Measurements from ENCODE around the gene SMAD5.

The SMAD5 gene

DNA sequence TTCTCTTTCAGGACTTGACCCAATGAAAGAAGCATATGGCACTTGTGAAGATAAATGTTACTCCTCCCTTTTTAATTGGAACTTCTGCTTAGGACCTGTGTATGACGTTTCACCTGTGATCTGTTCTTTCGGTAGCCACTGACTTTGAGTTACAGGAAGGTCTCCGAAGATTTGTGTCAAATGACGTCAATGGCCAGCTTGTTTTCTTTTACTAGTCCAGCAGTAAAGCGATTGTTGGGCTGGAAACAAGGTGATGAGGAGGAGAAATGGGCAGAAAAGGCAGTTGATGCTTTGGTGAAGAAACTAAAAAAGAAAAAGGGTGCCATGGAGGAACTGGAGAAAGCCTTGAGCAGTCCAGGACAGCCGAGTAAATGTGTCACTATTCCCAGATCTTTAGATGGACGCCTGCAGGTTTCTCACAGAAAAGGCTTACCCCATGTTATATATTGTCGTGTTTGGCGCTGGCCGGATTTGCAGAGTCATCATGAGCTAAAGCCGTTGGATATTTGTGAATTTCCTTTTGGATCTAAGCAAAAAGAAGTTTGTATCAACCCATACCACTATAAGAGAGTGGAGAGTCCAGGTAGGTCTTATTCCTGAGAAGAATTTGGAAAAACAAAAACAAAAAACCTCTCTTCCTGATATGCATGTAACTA lies 21.1 kb downstream of the SMAD5 start:
- no peak for DNase-seq (ENCODE audit: low read depth in 2 of 2)

DNA sequence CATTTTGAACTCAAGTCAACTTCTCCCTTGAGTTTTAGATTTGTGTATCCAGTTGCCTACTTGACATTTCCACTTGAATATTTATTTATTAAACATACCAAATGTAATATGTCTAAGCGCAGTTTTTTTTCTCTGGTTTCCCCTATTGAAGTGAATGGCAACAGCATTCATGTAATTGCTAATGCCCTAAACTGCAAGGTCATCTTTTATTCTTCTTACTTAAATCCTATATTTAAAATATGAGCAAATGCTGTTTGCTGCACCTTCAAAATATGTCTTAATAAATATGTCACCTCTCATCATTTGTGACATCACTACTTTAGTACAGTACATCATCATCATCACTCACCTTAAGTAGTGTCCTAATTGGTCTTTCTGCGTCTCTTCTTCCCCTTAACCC lies 22.4 kb downstream of the SMAD5 start:
- DNase-seq (ENCODE audit: low read depth in 2 of 2) = no peak

DNA sequence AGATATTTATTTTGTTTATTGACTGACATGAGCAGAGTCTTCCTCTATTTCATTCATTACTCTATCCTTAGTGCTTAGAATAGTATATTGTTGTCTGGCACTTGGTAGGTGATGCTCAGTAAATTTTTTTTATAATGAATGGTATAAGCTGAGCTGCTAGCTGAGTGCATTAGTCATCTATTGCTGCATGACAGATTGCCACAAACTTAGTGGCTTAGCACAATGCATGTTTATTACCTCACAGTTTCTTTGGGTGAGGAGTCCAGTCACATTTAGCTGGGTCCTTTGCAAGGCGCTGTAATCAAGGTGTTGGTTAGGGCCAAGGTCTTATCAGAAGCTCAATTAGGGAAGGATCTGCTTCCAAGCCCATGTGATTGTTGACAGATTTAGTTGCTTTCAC lies 23.1 kb downstream of the SMAD5 start:
- no peak for DNase-seq (ENCODE audit: low read depth in 2 of 2)

DNA sequence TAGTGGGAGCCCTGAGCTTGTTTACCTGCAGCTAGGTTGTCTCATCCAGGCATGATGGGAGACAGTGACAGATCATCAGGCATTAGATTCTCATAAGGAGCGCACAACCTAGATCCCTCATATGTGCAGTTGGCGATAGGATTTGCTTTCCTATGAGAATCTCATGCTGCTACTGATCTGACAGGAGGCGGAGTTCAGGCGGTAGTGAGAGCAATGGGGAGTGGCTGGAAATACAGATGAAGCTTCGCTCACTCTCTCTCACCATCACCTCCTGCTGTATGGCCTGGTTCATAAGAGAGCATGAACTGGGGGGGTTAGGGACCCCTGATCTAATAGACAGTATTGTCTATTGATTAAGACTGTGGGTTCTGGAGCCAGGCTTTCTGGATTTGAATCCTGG lies 24.9 kb downstream of the SMAD5 start:
- no peak for DNase-seq (ENCODE audit: low read depth in 2 of 2)

- DNase-seq (ENCODE audit: low read depth in 2 of 2) = no peak
These were observed 26.8 kb downstream of the SMAD5 start for GRCh38 chr5:136159457-136159856.

DNA sequence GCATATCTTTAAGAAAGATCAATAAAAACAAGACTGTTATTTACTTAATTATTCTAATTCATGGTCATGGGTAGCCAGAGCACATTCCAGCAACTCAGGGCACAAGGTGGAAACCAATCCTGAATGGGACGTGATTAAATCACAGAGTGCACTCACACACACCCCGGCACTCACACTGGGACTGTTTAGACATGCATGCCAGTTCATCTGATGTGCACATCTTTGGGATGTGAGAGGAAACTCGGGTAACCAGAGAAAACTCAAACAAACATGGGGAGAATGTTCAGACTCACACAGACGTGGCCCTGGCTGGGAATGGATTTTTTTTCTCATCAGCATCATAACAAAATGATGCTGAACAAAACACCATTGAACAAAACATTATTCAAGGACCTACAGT lies 29.4 kb downstream of the SMAD5 start:
- no peak for DNase-seq (ENCODE audit: low read depth in 2 of 2)

DNA sequence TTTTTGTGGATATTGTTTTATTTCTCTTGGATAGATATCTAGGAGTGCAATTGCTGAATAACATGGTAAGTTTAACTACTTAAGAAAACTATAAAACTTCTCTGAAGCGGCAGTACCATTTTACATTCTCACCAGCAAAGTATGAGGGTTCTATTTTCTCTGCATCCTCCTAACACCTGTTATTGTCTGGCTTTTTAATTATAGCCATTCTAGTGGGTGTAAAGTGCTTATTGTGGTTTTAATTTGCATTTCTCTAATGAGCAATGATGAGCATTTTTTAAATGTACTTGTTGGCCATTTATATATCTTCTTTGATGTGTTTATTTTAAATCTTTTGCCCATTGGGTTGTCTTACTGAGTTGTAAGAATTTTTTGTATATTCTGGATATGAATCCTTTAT lies 31.6 kb downstream of the SMAD5 start:
- DNase-seq (ENCODE audit: low read depth in 2 of 2) = no peak

DNA sequence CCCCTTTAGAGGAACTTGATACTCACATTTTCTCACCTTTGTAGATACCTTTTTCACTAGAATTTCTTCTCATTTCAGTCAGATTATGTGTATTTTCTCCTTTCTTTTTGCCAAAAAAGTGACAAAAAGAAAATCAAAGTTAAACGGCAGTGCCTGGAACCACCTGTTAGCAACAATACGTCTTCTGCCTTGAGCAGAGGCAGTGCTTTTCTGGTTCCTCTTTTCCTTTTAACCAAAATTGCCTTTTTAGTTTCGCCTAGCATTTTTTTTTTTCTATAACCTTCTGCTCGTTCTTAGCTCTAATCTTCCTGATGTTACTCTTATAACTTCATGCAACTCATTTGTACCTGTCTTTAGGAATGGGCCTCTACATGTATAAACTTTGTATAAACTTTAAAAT lies 34.3 kb downstream of the SMAD5 start:
- DNase-seq (ENCODE audit: low read depth in 2 of 2) = no peak

GRCh38 chr5:136169218-136169617 lies 36.6 kb downstream of the SMAD5 start:
- DNase-seq (ENCODE audit: low read depth in 2 of 2) = no peak

DNA sequence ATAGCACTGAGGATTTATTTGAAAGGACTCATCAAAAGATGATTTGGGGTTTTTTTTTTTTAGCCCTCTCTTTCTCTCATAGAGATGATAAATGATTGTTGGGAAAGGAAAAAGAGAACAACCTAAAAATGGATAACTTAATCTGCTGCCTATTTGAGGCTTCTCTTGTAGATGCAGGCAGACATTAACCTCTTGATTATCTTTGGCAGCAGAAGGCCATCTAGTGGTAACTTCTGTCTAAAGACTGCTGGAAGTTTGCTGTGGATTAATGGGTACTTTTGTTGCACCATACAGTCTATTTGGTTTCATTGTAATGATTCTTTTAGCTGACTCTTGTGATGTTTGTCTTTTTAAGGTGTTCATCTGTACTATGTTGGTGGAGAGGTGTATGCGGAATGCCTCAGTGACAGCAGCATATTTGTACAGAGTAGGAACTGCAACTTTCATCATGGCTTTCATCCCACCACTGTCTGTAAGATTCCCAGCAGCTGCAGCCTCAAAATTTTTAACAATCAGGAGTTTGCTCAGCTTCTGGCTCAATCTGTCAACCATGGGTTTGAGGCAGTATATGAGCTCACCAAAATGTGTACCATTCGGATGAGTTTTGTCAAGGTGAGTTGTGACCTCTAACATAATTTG lies 41.5 kb downstream of the SMAD5 start:
- DNase-seq (ENCODE audit: low read depth in 2 of 2) = no peak

DNA sequence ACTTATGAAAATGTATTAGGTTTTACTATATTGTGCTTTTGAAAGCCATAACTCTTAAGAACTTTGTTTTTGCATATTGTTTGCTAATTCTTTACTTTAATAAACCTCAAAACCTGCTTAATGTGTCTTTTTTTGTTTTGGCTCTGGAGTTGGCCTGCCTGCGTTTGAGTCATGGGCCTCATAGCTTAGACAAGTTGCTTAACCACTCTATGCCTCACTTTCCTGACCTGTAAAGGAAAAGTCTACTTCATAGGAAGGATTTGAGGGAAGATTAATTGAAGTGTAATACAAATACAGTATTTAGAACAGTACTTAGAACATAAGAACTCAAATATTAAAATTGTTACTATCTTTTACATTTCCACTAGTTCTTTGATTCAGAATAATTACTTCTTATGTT lies 50.0 kb downstream of the SMAD5 start:
- no peak for DNase-seq (ENCODE audit: low read depth in 2 of 2)

- DNase-seq (ENCODE audit: low read depth in 2 of 2) = no peak
These were observed 53.5 kb downstream of the SMAD5 start for GRCh38 chr5:136185974-136186665.

GRCh38 chr5:136186796-136187195 lies 54.2 kb downstream of the SMAD5 start:
- DNase-seq (ENCODE audit: low read depth in 2 of 2) = no peak

GRCh38 chr5:136188859-136189258 lies 56.2 kb downstream of the SMAD5 start:
- DNase-seq (ENCODE audit: low read depth in 2 of 2) = no peak

DNA sequence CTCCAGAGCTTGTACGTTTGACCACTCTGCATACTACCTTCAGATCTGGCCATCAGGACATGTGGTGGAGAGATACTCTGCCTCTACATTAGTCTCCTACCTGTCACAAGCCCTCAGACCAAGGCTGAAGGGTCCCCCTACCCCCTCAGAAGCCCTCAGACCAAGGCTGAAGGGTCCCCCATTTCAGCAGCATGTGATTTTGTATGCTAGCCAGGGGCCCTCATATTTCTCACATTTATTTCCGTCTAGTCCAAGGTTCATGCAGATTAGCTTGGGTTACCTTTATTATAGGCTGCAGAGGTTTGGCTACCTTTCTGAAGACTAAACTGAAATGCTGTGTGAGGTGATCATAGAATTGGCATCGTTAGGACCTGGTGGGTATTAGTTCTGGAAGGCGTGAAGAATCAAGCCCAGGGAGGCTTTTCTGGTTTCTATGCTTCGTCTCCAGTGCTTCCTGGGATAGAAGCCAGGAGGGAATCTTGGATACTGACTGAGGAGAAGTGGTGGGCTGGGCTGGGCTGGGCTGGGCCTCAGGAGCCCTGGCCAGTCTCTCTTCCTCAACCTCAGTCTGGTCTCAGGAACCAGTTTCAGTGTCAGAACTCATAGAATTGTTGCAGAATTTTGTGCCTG lies 57.6 kb downstream of the SMAD5 start:
- DNase-seq (ENCODE audit: low read depth in 2 of 2) = no peak

DNA sequence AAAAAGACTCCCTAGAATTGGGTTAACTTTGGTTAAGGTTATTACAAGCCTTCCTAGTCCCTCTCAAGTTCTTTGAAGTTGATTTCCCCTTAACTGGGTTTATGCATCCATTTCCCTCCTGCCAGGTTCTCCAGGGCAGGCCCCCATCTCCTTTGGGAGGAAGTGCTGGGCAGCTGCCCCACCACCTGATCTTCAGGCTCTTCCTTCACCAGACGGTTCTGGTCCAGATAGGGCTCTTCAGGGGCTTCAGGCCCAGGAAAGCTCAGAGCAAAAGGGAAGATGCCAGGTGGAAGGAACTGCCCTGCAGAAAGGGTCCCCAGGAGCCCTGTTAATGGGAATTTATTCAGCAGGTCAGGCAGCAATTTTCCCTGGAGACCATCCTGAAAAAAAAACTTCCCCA lies 58.3 kb downstream of the SMAD5 start:
- no peak for DNase-seq (ENCODE audit: low read depth in 2 of 2)

- no peak for DNase-seq (ENCODE audit: low read depth in 2 of 2)
These were observed 58.8 kb downstream of the SMAD5 start for GRCh38 chr5:136191304-136192014.

- DNase-seq (ENCODE audit: low read depth in 2 of 2) = no peak
These were observed 59.4 kb downstream of the SMAD5 start for GRCh38 chr5:136192015-136192525.

GRCh38 chr5:136192526-136193321 lies 60.1 kb downstream of the SMAD5 start, which contains the start of gene SMIM32:
TSS of gene SMIM32 (minus strand) at chr5:136193162. CDS start at chr5:136192524, 638 bp downstream.
- DNase-seq (ENCODE audit: low read depth in 2 of 2) = no peak

- no peak for DNase-seq (ENCODE audit: low read depth in 2 of 2)
These were observed 60.8 kb downstream of the SMAD5 start for GRCh38 chr5:136193322-136193935.

DNA sequence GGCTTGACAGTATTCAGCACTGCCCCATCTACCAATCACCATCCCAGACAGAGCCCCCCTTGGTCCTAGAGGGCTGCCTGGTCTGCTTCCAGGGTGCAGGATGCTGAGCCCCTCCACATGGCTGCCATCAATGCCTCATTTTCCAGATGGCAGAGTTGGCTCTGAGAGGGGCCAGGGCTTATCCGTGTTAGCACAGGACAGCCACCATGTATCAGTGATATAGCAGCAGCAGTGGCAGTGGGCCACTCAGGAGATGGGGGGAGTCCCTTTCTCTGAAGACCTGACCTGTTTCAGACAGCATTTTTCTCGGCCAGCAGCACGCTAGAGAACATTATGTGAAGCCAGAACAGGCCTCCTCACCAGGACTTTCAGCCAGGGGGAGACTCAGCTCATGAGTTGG lies 61.9 kb downstream of the SMAD5 start:
- no peak for DNase-seq (ENCODE audit: low read depth in 2 of 2)

Data from stimulated activated CD8-positive, alpha-beta memory T cell treated with anti-CD3 and anti-CD28 coated beads, Interleukin-15, amount 100 ng/mL, for 48 hours (primary cell).